Suprapubic skin (tissue), 4 donors: ENCODE results near the gene LZTR1. TPM values are rescaled to one million over a fixed set of nuclear protein-coding genes. Genes with fewer than 3 reads are reported as not detected.

Experiments used
- DNase-seq, 2 donors: peaks; one replicate each; pipeline ENCODE4 v3.0.0-alpha.2; 2019; ENCODE audit warnings: low spot score in 2 of 2
- H3K27ac ChIP-seq: fragments of 200-600 bp; sonication (generic); one replicate; pipeline ENCODE4 v1.5.1; 2019
- H3K27me3 ChIP-seq: fragments of 200-600 bp; sonication (generic); one replicate; pipeline ENCODE4 v1.5.1; 2019
- H3K36me3 ChIP-seq: fragments of 200-600 bp; sonication (generic); one replicate; pipeline ENCODE4 v1.5.1; 2019
- H3K4me1 ChIP-seq: fragments of 200-600 bp; sonication (generic); one replicate; pipeline ENCODE4 v1.5.1; 2019
- H3K4me3 ChIP-seq: fragments of 200-600 bp; sonication (generic); one replicate; pipeline ENCODE4 v1.5.1; 2019; ENCODE audit warnings: mild to moderate bottlenecking
- H3K9me3 ChIP-seq: fragments of 200-600 bp; sonication (generic); one replicate; pipeline ENCODE4 v1.5.1; 2019
- EP300 ChIP-seq: sonication (generic); formaldehyde crosslinking; IDR thresholded peaks from one replicate; pipeline ENCODE4 v1.6.1; 2017; ENCODE audit warnings: antibody characterized with exemption
- POLR2A ChIP-seq, 2 donors: fragments of 450-650 bp; IDR thresholded peaks; one replicate each; pipeline ENCODE4 v1.6.1; 2017; ENCODE audit warnings: antibody characterized with exemption in 2 of 2, mild to moderate bottlenecking in 2 of 2, moderate library complexity in 2 of 2
- POLR2AphosphoS5 ChIP-seq, 3 donors: sonication (generic); formaldehyde crosslinking; IDR thresholded peaks; one replicate each; pipeline ENCODE4 v1.6.1; 2017; ENCODE audit warnings: antibody characterized with exemption in 3 of 3
- WGBS: methylation state at CpG from one replicate; pipeline ENCODE4 v1.1.5; 2018; 5-methylcytosine and 5-hydroxymethylcytosine counted together
- total RNA-seq, 4 donors: library from RNA; depleted of rRNA; stranded (reverse); fragments of >200 nt; gene quantifications; one replicate each; pipeline ENCODE4 v1.1.0, GENCODE V29; 2016
- TF ChIP-seq, protein P1 (sequence below), 2 donors: fragments of 200-600 bp in 1 of 2; fragments of 450-650 bp in 1 of 2; sonication (generic) in 1 of 2; IDR thresholded peaks; one replicate each; pipeline ENCODE4 v1.5.1; 2016 to 2019; ENCODE audit warnings: antibody characterized with exemption in 2 of 2, mild to moderate bottlenecking in 1 of 2, moderate library complexity in 1 of 2

LZTR1 gene
- total RNA-seq, 4 donors from 2014 or later: 29.3 to 75.6 (median 46.9) TPM

DNA sequence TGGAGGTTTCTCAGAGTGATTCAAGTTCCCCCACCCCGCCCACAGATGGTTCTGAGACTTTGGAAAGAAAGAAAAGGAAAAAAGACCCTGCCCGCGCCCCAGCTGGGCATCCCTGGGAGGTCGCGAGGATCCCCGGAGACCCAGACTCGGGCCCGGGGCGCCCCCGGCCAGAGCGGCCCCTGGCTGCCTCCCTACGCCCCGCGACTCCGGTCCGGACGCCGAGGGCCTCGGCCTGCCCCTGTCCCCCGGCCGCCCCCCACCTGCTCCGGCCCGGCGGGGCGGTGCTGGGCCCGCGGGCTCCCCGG is 17.3 kb upstream of the LZTR1 start:
- H3K9me3 ChIP-seq: no peaks in the 10 kb centered on the region
- peak overlapping the region; percentile 45 for H3K4me3 ChIP-seq
- no peaks in the 10 kb centered on the region for H3K27me3 ChIP-seq
- H3K4me1 ChIP-seq: peaks cover 18% of the 10 kb centered on the region
- TF ChIP-seq, protein P1, sequence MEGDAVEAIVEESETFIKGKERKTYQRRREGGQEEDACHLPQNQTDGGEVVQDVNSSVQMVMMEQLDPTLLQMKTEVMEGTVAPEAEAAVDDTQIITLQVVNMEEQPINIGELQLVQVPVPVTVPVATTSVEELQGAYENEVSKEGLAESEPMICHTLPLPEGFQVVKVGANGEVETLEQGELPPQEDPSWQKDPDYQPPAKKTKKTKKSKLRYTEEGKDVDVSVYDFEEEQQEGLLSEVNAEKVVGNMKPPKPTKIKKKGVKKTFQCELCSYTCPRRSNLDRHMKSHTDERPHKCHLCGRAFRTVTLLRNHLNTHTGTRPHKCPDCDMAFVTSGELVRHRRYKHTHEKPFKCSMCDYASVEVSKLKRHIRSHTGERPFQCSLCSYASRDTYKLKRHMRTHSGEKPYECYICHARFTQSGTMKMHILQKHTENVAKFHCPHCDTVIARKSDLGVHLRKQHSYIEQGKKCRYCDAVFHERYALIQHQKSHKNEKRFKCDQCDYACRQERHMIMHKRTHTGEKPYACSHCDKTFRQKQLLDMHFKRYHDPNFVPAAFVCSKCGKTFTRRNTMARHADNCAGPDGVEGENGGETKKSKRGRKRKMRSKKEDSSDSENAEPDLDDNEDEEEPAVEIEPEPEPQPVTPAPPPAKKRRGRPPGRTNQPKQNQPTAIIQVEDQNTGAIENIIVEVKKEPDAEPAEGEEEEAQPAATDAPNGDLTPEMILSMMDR (IDR thresholded peaks at IDR 0.05): no peak
- TF ChIP-seq EP300 (no peak), POLR2AphosphoS5 (IDR thresholded peaks at IDR 0.05) (no peak), POLR2A (IDR thresholded peaks at IDR 0.05) (no peak)
- 4% methylated on average over 6 of the region's 28 CpGs for WGBS
- no peak for DNase-seq
- no peaks in the 10 kb centered on the region for H3K36me3 ChIP-seq
- H3K27ac ChIP-seq: no peak overlapping the region

DNA sequence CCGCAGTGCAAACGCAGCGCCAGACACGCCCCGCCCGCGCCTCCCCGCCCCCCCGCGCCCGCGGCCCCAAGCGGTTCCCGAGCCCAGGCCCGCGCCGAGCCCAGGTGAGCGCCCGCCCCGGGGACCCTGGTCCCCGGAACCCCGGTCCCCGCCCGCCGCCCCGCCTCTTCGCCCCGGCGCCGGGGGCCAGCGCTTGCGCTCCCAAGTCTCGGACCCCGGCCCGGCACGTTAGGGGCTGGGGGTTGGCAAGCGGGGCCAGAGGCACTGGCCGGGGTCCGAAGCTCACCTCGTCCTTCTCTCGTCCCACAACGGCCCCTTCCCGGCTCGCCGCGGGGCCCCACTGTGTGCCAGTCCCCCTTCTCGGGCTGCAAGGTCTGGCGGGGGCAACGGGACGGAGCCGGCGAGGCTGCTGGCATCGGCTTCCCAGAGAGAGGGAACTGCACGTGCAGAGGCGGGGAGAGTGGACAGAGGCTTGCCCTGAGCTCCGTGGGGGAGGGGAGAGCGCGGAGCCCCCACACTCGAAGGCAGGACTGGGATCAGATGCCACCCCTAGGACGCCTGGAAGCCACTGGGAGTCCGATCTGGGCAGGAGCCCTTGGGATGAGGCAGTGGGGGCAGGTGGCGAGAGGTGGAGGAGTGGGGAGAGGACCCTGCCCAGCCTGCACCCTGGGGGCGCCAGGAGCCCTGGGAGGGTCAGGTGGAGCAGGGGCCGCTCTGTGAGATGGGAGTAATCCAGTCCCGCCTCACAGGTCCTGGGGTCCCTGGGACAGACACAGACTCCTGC is 16.8 kb upstream of the LZTR1 start:
- H3K4me3 ChIP-seq: peak overlapping the region; percentile 45
- no peak for DNase-seq
- no peaks in the 10 kb centered on the region for H3K9me3 ChIP-seq
- no peak overlapping the region for H3K27ac ChIP-seq
- H3K4me1 ChIP-seq: peaks cover 18% of the 10 kb centered on the region
- H3K27me3 ChIP-seq: no peaks in the 10 kb centered on the region
- TF ChIP-seq POLR2AphosphoS5 (IDR thresholded peaks at IDR 0.05) (no peak), POLR2A (IDR thresholded peaks at IDR 0.05) (no peak), EP300 (no peak)
- TF ChIP-seq, protein P1 (IDR thresholded peaks at IDR 0.05): no peak
- no peaks in the 10 kb centered on the region for H3K36me3 ChIP-seq
- WGBS: 0% methylated on average over 15 of the region's 65 CpGs

GRCh38 chr22:20965888-20966855 is 15.9 kb upstream of the LZTR1 start:
- TF ChIP-seq, protein P1 (IDR thresholded peaks at IDR 0.05): no peak
- no peak for TF ChIP-seq POLR2AphosphoS5 (IDR thresholded peaks at IDR 0.05)
- H3K27me3 ChIP-seq: no peaks in the 10 kb centered on the region
- H3K4me3 ChIP-seq: no peak overlapping the region
- no peak for DNase-seq
- no peak overlapping the region for H3K27ac ChIP-seq
- H3K4me1 ChIP-seq: peaks cover 18% of the 10 kb centered on the region
- no peaks in the 10 kb centered on the region for H3K9me3 ChIP-seq
- H3K36me3 ChIP-seq: no peaks in the 10 kb centered on the region
- WGBS: 91% methylated on average over 7 of the region's 13 CpGs

GRCh38 chr22:20966883-20967696 is 15.0 kb upstream of the LZTR1 start, which contains the start of gene AIFM3:
TSS of gene AIFM3 (plus strand) at chr22:20967255. CDS start at chr22:20967945, 690 bp downstream.
- no peak for DNase-seq
- WGBS: 58% methylated on average over 11 of the region's 22 CpGs
- TF ChIP-seq POLR2AphosphoS5 (IDR thresholded peaks at IDR 0.05): no peak
- TF ChIP-seq POLR2A (IDR thresholded peaks at IDR 0.05): no peak
- TF ChIP-seq, protein P1 (IDR thresholded peaks at IDR 0.05): no peak
- TF ChIP-seq EP300: no peak

More at GRCh38 chr22:20966883-20967696, 15.0 kb upstream of the LZTR1 start, which contains the start of gene AIFM3:
- Histone ChIP-seq H3K36me3 (no peaks in the 10 kb centered on the region), H3K27me3 (no peaks in the 10 kb centered on the region), H3K4me1 (peaks cover 15% of the 10 kb centered on the region), H3K4me3 (no peak within 1 kb of the TSS), H3K27ac (no peak within 1 kb of the TSS), H3K9me3 (no peaks in the 10 kb centered on the region)
